Measurements from ENCODE around the gene CSNK1G1.
"Not testable (repeated sequence)": the region's sequence is repeated elsewhere in the genome, so short reads cannot be mapped to it uniquely, and the experiment has no call there.

The CSNK1G1 gene

GRCh38 chr15:64355944-64356709 is at the start of gene CSNK1G1:
Gene CSNK1G1 (minus strand): TSS chr15:64356173. CDS start chr15:64300499, 55,674 bp downstream.
- peak; percentile 77 for FAIRE-seq
- DNase-seq (ENCODE audit: low spot score), result peak; percentile 95

- FAIRE-seq, result no peak
These were observed 44.6 kb upstream of the CSNK1G1 start for GRCh38 chr15:64400583-64400982.

GRCh38 chr15:64398575-64398974 is 42.6 kb upstream of the CSNK1G1 start:
- DNase-seq (ENCODE audit: low spot score) (no peak), FAIRE-seq (no peak)

More at GRCh38 chr15:64400583-64400982, 44.6 kb upstream of the CSNK1G1 start:
- DNase-seq (ENCODE audit: low spot score), result no peak

GRCh38 chr15:64396789-64397188 is 40.8 kb upstream of the CSNK1G1 start:
- no peak for DNase-seq (ENCODE audit: low spot score)
- FAIRE-seq, result no peak

- not testable (repeated sequence) for DNase-seq (ENCODE audit: low spot score); FAIRE-seq
These were observed 36.5 kb upstream of the CSNK1G1 start for GRCh38 chr15:64392471-64392870.

- DNase-seq (ENCODE audit: low spot score) (no peak), FAIRE-seq (no peak)
These were observed 33.1 kb upstream of the CSNK1G1 start for GRCh38 chr15:64389036-64389435.

GRCh38 chr15:64387562-64388168 is 31.7 kb upstream of the CSNK1G1 start, which contains the start of gene TRIP4:
Gene TRIP4 (plus strand): TSS chr15:64387836. CDS start chr15:64387864, 28 bp downstream.
- peak; percentile 93 for DNase-seq (ENCODE audit: low spot score)
- FAIRE-seq, result peak; percentile 67

- no peak for DNase-seq (ENCODE audit: low spot score)
- no peak for FAIRE-seq
These were observed 30.3 kb upstream of the CSNK1G1 start for GRCh38 chr15:64386291-64386690.

- FAIRE-seq (no peak), DNase-seq (ENCODE audit: low spot score) (no peak)
These were observed 27.8 kb upstream of the CSNK1G1 start for GRCh38 chr15:64383760-64384159.

- FAIRE-seq, result peak; percentile 87
- peak; percentile 85 for DNase-seq (ENCODE audit: low spot score)
These were observed 25.2 kb upstream of the CSNK1G1 start, which contains the start of gene PCLAF for GRCh38 chr15:64381000-64381751. Gene PCLAF (minus strand): TSS chr15:64381441. CDS start chr15:64381371, 70 bp downstream.

- not testable (repeated sequence) for FAIRE-seq; DNase-seq (ENCODE audit: low spot score)
These were observed 24.3 kb upstream of the CSNK1G1 start for GRCh38 chr15:64380130-64380870.

- FAIRE-seq (no peak), DNase-seq (ENCODE audit: low spot score) (no peak)
These were observed 23.4 kb upstream of the CSNK1G1 start for GRCh38 chr15:64379216-64379960.

- DNase-seq (ENCODE audit: low spot score) (no peak), FAIRE-seq (no peak)
These were observed 17.4 kb upstream of the CSNK1G1 start for GRCh38 chr15:64373360-64373759.

- DNase-seq (ENCODE audit: low spot score); FAIRE-seq: not testable (repeated sequence)
These were observed 15.4 kb upstream of the CSNK1G1 start for GRCh38 chr15:64371383-64371782.

- FAIRE-seq (no peak), DNase-seq (ENCODE audit: low spot score) (no peak)
These were observed 13.2 kb upstream of the CSNK1G1 start for GRCh38 chr15:64369078-64369607.

- DNase-seq (ENCODE audit: low spot score), result no peak
- no peak for FAIRE-seq
These were observed 5.3 kb upstream of the CSNK1G1 start for GRCh38 chr15:64361259-64361658.

GRCh38 chr15:64356710-64357040 is 702 bp upstream of the CSNK1G1 start:
- no peak for DNase-seq (ENCODE audit: low spot score)
- FAIRE-seq, result no peak

- FAIRE-seq (no peak), DNase-seq (ENCODE audit: low spot score) (no peak)
These were observed 527 bp downstream of the CSNK1G1 start for GRCh38 chr15:64355348-64355943.

GRCh38 chr15:64354688-64355344 is 1.2 kb downstream of the CSNK1G1 start:
- no peak for DNase-seq (ENCODE audit: low spot score)
- FAIRE-seq, result no peak

Measured in RCC 7860 (cell line).